Panc1 (cell line): ENCODE results near the gene LMAN1. TPM values are rescaled to one million over a fixed set of nuclear protein-coding genes. Genes with fewer than 3 reads are reported as not detected.

Source experiments
- ATAC-seq: fragments of 200-7000 bp; cut with Tn5 transposase; 2 replicates; pipeline ENCODE4 v1.9.1; 2020; ENCODE audit warnings: mild to moderate bottlenecking, moderate library complexity
- BruUV-seq: library from RNA; stranded (reverse); fragments of 400-500 nt; replicated peaks from 2 replicates; lab custom pipeline; 2021; lab: Mats Ljungman, UMichigan
- CTCF ChIA-PET: fragments of 300-600 bp; sonication (Branson Sonifier 250); formaldehyde crosslinking; loops from one replicate; lab custom pipeline; 2022; ENCODE audit warnings: antibody characterized with exemption; lab: Charles Lee
- POLR2A ChIA-PET: fragments of 300-600 bp; sonication (Branson Sonifier 250); formaldehyde crosslinking; loops from one replicate; lab custom pipeline; 2022; ENCODE audit warnings: antibody characterized with exemption; lab: Charles Lee
- DNase-seq: peaks from one replicate; pipeline ENCODE4 v3.0.0-alpha.2; 2010; ENCODE audit warnings: low read depth, low spot score
- H3K27ac ChIP-seq: 2 replicates; pipeline ENCODE4 v1.5.1; 2011; ENCODE audit warnings: mild to moderate bottlenecking, low read length, inconsistent platforms
- H3K27me3 ChIP-seq: fragments of 200-500 bp; sonication (Bioruptor generic); 2 replicates; pipeline ENCODE4 v1.6.0; 2014; ENCODE audit warnings: low read length, inconsistent platforms; ENCODE audit not compliant: control insufficient read depth, insufficient read depth
- H3K36me3 ChIP-seq: fragments of 200-500 bp; sonication (Bioruptor generic); 2 replicates; pipeline ENCODE4 v1.5.1; 2014; ENCODE audit warnings: inconsistent platforms, mild to moderate bottlenecking, low read length, moderate library complexity; ENCODE audit not compliant: control insufficient read depth, insufficient read depth
- H3K4me1 ChIP-seq: 2 replicates; pipeline ENCODE4 v1.5.1; 2011; ENCODE audit warnings: inconsistent platforms, mild to moderate bottlenecking, low read length, moderate library complexity; ENCODE audit not compliant: control insufficient read depth, insufficient read depth
- H3K4me3 ChIP-seq, 2 experiments: 2 replicates each; pipeline ENCODE4 v1.5.1; 2011 to 2012; ENCODE audit warnings: low read depth in 2 of 2, low read length in 2 of 2, mild to moderate bottlenecking in 2 of 2, inconsistent platforms in 1 of 2, moderate library complexity in 1 of 2
- H3K9me3 ChIP-seq: fragments of 200-500 bp; sonication (Bioruptor generic); 2 replicates; pipeline ENCODE4 v1.5.1; 2014; ENCODE audit warnings: low read depth, mild to moderate bottlenecking, inconsistent platforms, low read length, moderate library complexity; ENCODE audit not compliant: control insufficient read depth, insufficient read depth
- CTCF ChIP-seq: fragments of 450-650 bp; IDR thresholded peaks from 2 replicates; pipeline ENCODE4 v1.5.1; 2017; ENCODE audit warnings: mild to moderate bottlenecking
- POLR2AphosphoS5 ChIP-seq: IDR thresholded peaks from 2 replicates; pipeline ENCODE4 v1.6.1; 2012; ENCODE audit warnings: mild to moderate bottlenecking, low read depth, low read length, moderate library complexity
- REST ChIP-seq, 2 experiments: IDR thresholded peaks; 2 replicates each; pipeline ENCODE4 v1.6.1; 2011 to 2012; ENCODE audit warnings: low read depth in 2 of 2, control low read depth in 1 of 2, low read length in 1 of 2, mild to moderate bottlenecking in 1 of 2, moderate library complexity in 1 of 2; ENCODE audit not compliant: insufficient read depth in 1 of 2
- SIN3A ChIP-seq: IDR thresholded peaks from 2 replicates; pipeline ENCODE4 v1.6.1; 2012; ENCODE audit warnings: low read depth, mild to moderate bottlenecking, low read length, moderate library complexity, borderline replicate concordance; ENCODE audit not compliant: insufficient read depth
- TCF7L2 ChIP-seq: IDR thresholded peaks from 2 replicates; pipeline ENCODE4 v1.6.1; 2011; ENCODE audit warnings: mild to moderate bottlenecking, low read depth, low read length, inconsistent platforms
- in situ Hi-C: cut with HindIII; loops from 2 replicates; pipeline ENCODE4 v1.10.0; 2016; ENCODE audit warnings: low sequenced_read_pairs, low pct_unique_long_range_greater_than_20kb
- intact Hi-C: fragments of 100-400 bp; cut with micrococcal nuclease; formaldehyde crosslinking; loops from one replicate; pipeline ENCODE4 v1.10.0; 2022; ENCODE audit not compliant: unreplicated experiment
- total RNA-seq: library from RNA; stranded (reverse); gene quantifications from one replicate; pipeline ENCODE4 v1.2.1, GENCODE V29; 2021; ENCODE audit not compliant: unreplicated experiment

Gene LMAN1
- total RNA-seq, 1 experiment from 2014 or later: 60.8 TPM

- no TSS peak for BruUV-seq
- Histone ChIP-seq H3K27me3 (no peaks in the 10 kb centered on the region), H3K4me1 (peaks cover 5% of the 10 kb centered on the region; the same call in 1 of the 2 replicates), H3K4me3 (no peak overlapping the region), H3K27ac (no peak overlapping the region), H3K36me3 (peaks cover 28% of the 10 kb centered on the region), H3K9me3 (no peaks in the 10 kb centered on the region)
- POLR2A ChIA-PET: no interaction called here
- TF ChIP-seq CTCF (no peak), TCF7L2 (no peak), POLR2AphosphoS5 (no peak), SIN3A (no peak), REST (IDR thresholded peaks at IDR 0.05; ENCODE audit: insufficient read depth in 1 of 2, low read depth in 2 of 2, low read length in 1 of 2) (no peak)
- DNase-seq (no peak), ATAC-seq (no peak)
- in situ Hi-C loops (no loop called here), intact Hi-C loops (no loop called here)
- CTCF ChIA-PET: interaction anchor here (0.6 kb wide), 1 partner anchor 13 kb away, joined by 3 read pairs; no protein-coding TSS in a partner anchor
Measured at GRCh38 chr18:59353079-59353680, 5.9 kb downstream of the LMAN1 start.

- ChIA-PET POLR2A (no interaction called here), CTCF (interaction anchor here (0.6 kb wide), 1 partner anchor 31 kb away, joined by 9 read pairs; no protein-coding TSS in a partner anchor)
- H3K36me3 ChIP-seq: peaks cover 34% of the 10 kb centered on the region
- DNase-seq: no peak
- TF ChIP-seq REST (IDR thresholded peaks at IDR 0.05; ENCODE audit: insufficient read depth in 1 of 2, low read depth in 2 of 2, low read length in 1 of 2) (no peak), SIN3A (no peak), TCF7L2 (no peak), POLR2AphosphoS5 (no peak), CTCF (no peak)
- H3K27ac ChIP-seq: no peak overlapping the region
- H3K4me3 ChIP-seq: no peak overlapping the region
- intact Hi-C loops: no loop called here
- H3K27me3 ChIP-seq: no peaks in the 10 kb centered on the region
- BruUV-seq: no TSS peak
- in situ Hi-C loops: no loop called here
- no peak for ATAC-seq
- peaks cover 2% of the 10 kb centered on the region; the same call in 1 of the 2 replicates for H3K4me1 ChIP-seq
- no peaks in the 10 kb centered on the region for H3K9me3 ChIP-seq
Measured at GRCh38 chr18:59352250-59352855, 6.7 kb downstream of the LMAN1 start.
